Measurements from ENCODE around the gene KCNH1. TPM values are rescaled to one million over a fixed set of nuclear protein-coding genes. Genes with fewer than 3 reads are reported as not detected.

Gene KCNH1
- total RNA-seq, 1 donor from 2014 or later = 6.3 TPM

GRCh38 chr1:210692796-210693195 is 441.2 kb downstream of the KCNH1 start:
- H3K9me3 Mint-ChIP-seq (ENCODE audit: low read depth) = no peaks in the 10 kb centered on the region
- H3K27me3 Mint-ChIP-seq (ENCODE audit: low read depth) = no peaks in the 10 kb centered on the region
- no peaks in the 10 kb centered on the region for H3K36me3 Mint-ChIP-seq (ENCODE audit: low read depth)
- no peak overlapping the region for H3K4me3 Mint-ChIP-seq (ENCODE audit: unreplicated experiment)
- no peak overlapping the region for H3K27ac Mint-ChIP-seq (ENCODE audit: unreplicated experiment)
- peaks cover under 1% of the 10 kb centered on the region for H3K4me1 Mint-ChIP-seq (ENCODE audit: low read depth)
- no peak for TF ChIP-seq CTCF (IDR thresholded peaks at IDR 0.05)
- no peak for DNase-seq (ENCODE audit: low spot score)

GRCh38 chr1:210691039-210691610 is 442.8 kb downstream of the KCNH1 start:
- no peak for DNase-seq (ENCODE audit: low spot score)
- Mint-ChIP-seq H3K27ac (ENCODE audit: unreplicated experiment) (no peak overlapping the region), H3K36me3 (ENCODE audit: low read depth) (no peaks in the 10 kb centered on the region), H3K4me1 (ENCODE audit: low read depth) (peaks cover 5% of the 10 kb centered on the region), H3K4me3 (ENCODE audit: unreplicated experiment) (no peak overlapping the region), H3K9me3 (ENCODE audit: low read depth) (no peaks in the 10 kb centered on the region), H3K27me3 (ENCODE audit: low read depth) (no peaks in the 10 kb centered on the region)
- no peak for TF ChIP-seq CTCF (IDR thresholded peaks at IDR 0.05)

- H3K9me3 Mint-ChIP-seq (ENCODE audit: low read depth) = no peaks in the 10 kb centered on the region
- H3K4me1 Mint-ChIP-seq (ENCODE audit: low read depth) = peaks cover 5% of the 10 kb centered on the region
- no peak for DNase-seq (ENCODE audit: low spot score)
- no peak for TF ChIP-seq CTCF (IDR thresholded peaks at IDR 0.05)
- H3K36me3 Mint-ChIP-seq (ENCODE audit: low read depth) = no peaks in the 10 kb centered on the region
- no peak overlapping the region for H3K27ac Mint-ChIP-seq (ENCODE audit: unreplicated experiment)
- H3K4me3 Mint-ChIP-seq (ENCODE audit: unreplicated experiment) = no peak overlapping the region
- H3K27me3 Mint-ChIP-seq (ENCODE audit: low read depth) = no peaks in the 10 kb centered on the region
Observed at GRCh38 chr1:210690236-210690635, 443.7 kb downstream of the KCNH1 start.

GRCh38 chr1:210689826-210690225 is 444.1 kb downstream of the KCNH1 start:
- Mint-ChIP-seq H3K4me3 (ENCODE audit: unreplicated experiment) (no peak overlapping the region), H3K4me1 (ENCODE audit: low read depth) (peaks cover 5% of the 10 kb centered on the region), H3K36me3 (ENCODE audit: low read depth) (no peaks in the 10 kb centered on the region), H3K9me3 (ENCODE audit: low read depth) (no peaks in the 10 kb centered on the region), H3K27ac (ENCODE audit: unreplicated experiment) (no peak overlapping the region), H3K27me3 (ENCODE audit: low read depth) (no peaks in the 10 kb centered on the region)
- no peak for DNase-seq (ENCODE audit: low spot score)
- no peak for TF ChIP-seq CTCF (IDR thresholded peaks at IDR 0.05)

GRCh38 chr1:210688512-210689234 is 445.3 kb downstream of the KCNH1 start:
- no peak for DNase-seq (ENCODE audit: low spot score)
- H3K27me3 Mint-ChIP-seq (ENCODE audit: low read depth) = no peaks in the 10 kb centered on the region
- H3K9me3 Mint-ChIP-seq (ENCODE audit: low read depth) = no peaks in the 10 kb centered on the region
- peaks cover 5% of the 10 kb centered on the region for H3K4me1 Mint-ChIP-seq (ENCODE audit: low read depth)
- no peak overlapping the region for H3K27ac Mint-ChIP-seq (ENCODE audit: unreplicated experiment)
- no peak overlapping the region for H3K4me3 Mint-ChIP-seq (ENCODE audit: unreplicated experiment)
- H3K36me3 Mint-ChIP-seq (ENCODE audit: low read depth) = peaks cover 3% of the 10 kb centered on the region
- TF ChIP-seq CTCF (IDR thresholded peaks at IDR 0.05) = no peak
